K562 (cell line): Measurements from ENCODE around the gene ZNF81. TPM values are rescaled to one million over a fixed set of nuclear protein-coding genes. Genes with fewer than 3 reads are reported as not detected.

Experiments used
- BRD4 ChIP-seq: fragments of 200-600 bp; sonication (generic); IDR thresholded peaks from 2 replicates; pipeline ENCODE4 v1.6.1; 2017; ENCODE audit warnings: inconsistent platforms
- CCAR2 ChIP-seq: fragments of 200-400 bp; formaldehyde crosslinking; IDR thresholded peaks from 2 replicates; pipeline ENCODE4 v1.6.1; 2017; ENCODE audit warnings: mild to moderate bottlenecking, low read depth, low read length
- CREB5 ChIP-seq: fragments of 250-450 bp; sonication (Bioruptor Pico); IDR thresholded peaks from 2 replicates; pipeline ENCODE4 v1.5.0; 2020; ENCODE audit warnings: mild to moderate bottlenecking
- ELK3 ChIP-seq: fragments of 450-650 bp; formaldehyde crosslinking; IDR thresholded peaks from 2 replicates; pipeline ENCODE4 v1.4.0; 2020; ENCODE audit warnings: mild to moderate bottlenecking
- ESRRB ChIP-seq: fragments of 250-450 bp; sonication (Bioruptor Pico); IDR thresholded peaks from 2 replicates; pipeline ENCODE4 v1.5.0; 2020; ENCODE audit warnings: mild to moderate bottlenecking, moderate library complexity, borderline replicate concordance
- HNRNPK ChIP-seq: fragments of 200-400 bp; formaldehyde crosslinking; IDR thresholded peaks from one replicate; pipeline ENCODE4 v1.6.1; 2018; ENCODE audit warnings: mild to moderate bottlenecking, low read depth, low read length; ENCODE audit not compliant: poor library complexity, severe bottlenecking
- IRF2 ChIP-seq: sonication (generic); formaldehyde crosslinking; IDR thresholded peaks from 2 replicates; pipeline ENCODE4 v1.8.1; 2022; ENCODE audit warnings: mild to moderate bottlenecking, missing genetic modification reagents
- KDM5B ChIP-seq: fragments of 200-600 bp; sonication (generic); IDR thresholded peaks from 2 replicates; pipeline ENCODE4 v1.6.1; 2012; ENCODE audit warnings: low read depth, mild to moderate bottlenecking, moderate library complexity, low read length, control low read depth, inconsistent platforms; ENCODE audit not compliant: insufficient replicate concordance
- KLF6 ChIP-seq: fragments of 250-450 bp; sonication (Bioruptor Pico); IDR thresholded peaks from 2 replicates; pipeline ENCODE4 v1.4.0; 2020; ENCODE audit warnings: mild to moderate bottlenecking, moderate library complexity, borderline replicate concordance
- MLX ChIP-seq, 2 experiments: fragments of 450-650 bp in 1 of 2; sonication (generic) in 1 of 2; formaldehyde crosslinking; conservative IDR thresholded peaks; 2 replicates each; pipeline versions ENCODE4 v1.4.0 to v1.8.1; 2020 to 2022; ENCODE audit warnings: mild to moderate bottlenecking in 1 of 2, missing genetic modification reagents in 1 of 2
- PHTF2 ChIP-seq: fragments of 250-450 bp; sonication (Bioruptor Pico); IDR thresholded peaks from 2 replicates; pipeline ENCODE4 v1.5.0; 2021; ENCODE audit warnings: mild to moderate bottlenecking
- POLR2B ChIP-seq: fragments of 450-650 bp; IDR thresholded peaks from 2 replicates; pipeline ENCODE4 v1.6.1; 2018; ENCODE audit warnings: low read depth; ENCODE audit not compliant: partially characterized antibody
- RBFOX2 ChIP-seq: fragments of 200-400 bp; formaldehyde crosslinking; IDR thresholded peaks from 2 replicates; pipeline ENCODE4 v1.6.1; 2017; ENCODE audit warnings: low read depth, mild to moderate bottlenecking, low read length, moderate library complexity
- SNIP1 ChIP-seq: fragments of 450-650 bp; IDR thresholded peaks from 2 replicates; pipeline ENCODE4 v1.7.1; 2017; ENCODE audit warnings: low read depth, mild to moderate bottlenecking
- TARDBP ChIP-seq: fragments of 450-650 bp; IDR thresholded peaks from 2 replicates; pipeline ENCODE4 v1.6.1; 2016
- TCF7L2 ChIP-seq: fragments of 150-350 bp; IDR thresholded peaks from 2 replicates; pipeline ENCODE4 v1.6.1; 2016; ENCODE audit warnings: low read depth, mild to moderate bottlenecking, low read length, moderate library complexity
- U2AF2 ChIP-seq: fragments of 200-400 bp; formaldehyde crosslinking; optimal IDR thresholded peaks from 2 replicates; pipeline ENCODE3; 2017; ENCODE audit warnings: low read depth, mild to moderate bottlenecking, low read length
- USF2 ChIP-seq: sonication (generic); formaldehyde crosslinking; IDR thresholded peaks from 2 replicates; pipeline ENCODE4 v1.5.0; 2020; ENCODE audit warnings: missing genetic modification reagents
- ZKSCAN3 ChIP-seq: fragments of 250-450 bp; sonication (Bioruptor Pico); IDR thresholded peaks from 2 replicates; pipeline ENCODE4 v1.4.0; 2020
- ZNF184 ChIP-seq: sonication (generic); formaldehyde crosslinking; IDR thresholded peaks from 2 replicates; pipeline ENCODE4 v1.5.0; 2020; ENCODE audit warnings: missing genetic modification reagents
- ZNF212 ChIP-seq: fragments of 450-650 bp; formaldehyde crosslinking; IDR thresholded peaks from 2 replicates; pipeline ENCODE4 v1.4.0; 2020; ENCODE audit warnings: mild to moderate bottlenecking
- ZNF316 ChIP-seq: fragments of 450-650 bp; IDR thresholded peaks from 2 replicates; pipeline ENCODE4 v1.6.1; 2016
- ZNF444 ChIP-seq: fragments of 250-450 bp; sonication (Bioruptor Pico); IDR thresholded peaks from 2 replicates; pipeline ENCODE4 v1.4.0; 2020; ENCODE audit warnings: mild to moderate bottlenecking, moderate library complexity
- ZNF584 ChIP-seq: fragments of 200-800 bp; sonication (Bioruptor generic); IDR thresholded peaks from 2 replicates; pipeline ENCODE4 v1.6.1; 2016; ENCODE audit warnings: low read depth, mild to moderate bottlenecking, missing genetic modification characterization, missing compliant biosample characterization
- ZNF707 ChIP-seq: fragments of 250-450 bp; sonication (Bioruptor Pico); conservative IDR thresholded peaks from 2 replicates; pipeline ENCODE4 v1.8.0; 2022; ENCODE audit warnings: inconsistent platforms, mild to moderate bottlenecking, moderate library complexity
- polyA plus RNA-seq, 8 experiments: library from polyadenylated mRNA; depleted of rRNA in 4 of 8; stranded (reverse) in 5 of 8; unstranded in 3 of 8; fragments of >200 nt; fragmentation: Nextera tagmentation in 2 of 8; fragmentation: Illumina TruSeq in 1 of 8; extraction: Ambion mirVana in 2 of 8; extraction: Trizol in 1 of 8; gene quantifications; 2 replicates each; pipeline versions ENCODE4 v1.2.1 to v1.2.3, GENCODE V29; 2011 to 2014; ENCODE audit warnings: inconsistent platforms in 1 of 8, missing spikeins in 1 of 8
- total RNA-seq, 7 experiments: library from RNA; depleted of rRNA in 6 of 7; stranded (reverse); fragments of >200 nt in 6 of 7; fragmentation: Illumina TruSeq in 2 of 7; extraction: Trizol in 2 of 7; gene quantifications; 2 replicates each; pipeline versions ENCODE4 v1.2.1 to v1.2.3, GENCODE V29; 2011 to 2021; ENCODE audit warnings: low replicate concordance in 1 of 7

Gene ZNF81
- total and polyA plus RNA-seq, 9 of the 15 experiments (the other 6 are each of a cell fraction or from before 2014, with no cell fraction given) = 2.4 to 9.6 (median 4.9) TPM

- TF ChIP-seq MLX (CRISPR knock-in tag; conservative IDR thresholded peaks at IDR 0.05) (no peak), TARDBP (no peak), ZKSCAN3 (CRISPR knock-in tag) (no peak), USF2 (CRISPR knock-in tag) (no peak), ZNF584 (CRISPR knock-in tag) (0 out of 2 replicates have a peak, but pooled peaks have one; percentile 31), POLR2B (no peak), CCAR2 (no peak), PHTF2 (no peak), SNIP1 (no peak), ESRRB (CRISPR knock-in tag) (no peak), ZNF184 (no peak), CREB5 (no peak), ELK3 (no peak), BRD4 (no peak), TCF7L2 (no peak), ZNF707 (CRISPR knock-in tag) (no peak), ZNF212 (no peak), ZNF316 (no peak), U2AF2 (no peak), KDM5B (no peak), HNRNPK (no peak), KLF6 (CRISPR knock-in tag) (no peak), RBFOX2 (no peak), ZNF444 (CRISPR knock-in tag) (no peak), IRF2 (CRISPR knock-in tag) (no peak)
These were observed 19.3 kb upstream of the ZNF81 start (continued) for GRCh38 chrX:47817421-47817820.
